SK-N-SH (cell line): ENCODE results near the gene LRRC66.

Experiments used
- CHD2 ChIP-seq: fragments of 150-350 bp; IDR thresholded peaks from 2 replicates; pipeline ENCODE4 v1.6.1; 2018; ENCODE audit warnings: low read length; ENCODE audit not compliant: partially characterized antibody
- CTCF ChIP-seq: fragments of 200-600 bp; sonication (generic); IDR thresholded peaks from 2 replicates; pipeline ENCODE4 v1.6.1; 2017; ENCODE audit warnings: antibody characterized with exemption, mild to moderate bottlenecking, moderate library complexity
- EP300 ChIP-seq, 2 experiments: IDR thresholded peaks; 2 replicates each; pipeline versions ENCODE4 v1.4.0 to v1.6.1; 2012; ENCODE audit warnings: borderline replicate concordance in 1 of 2, low read depth in 1 of 2, low read length in 1 of 2
- FOSL2 ChIP-seq: IDR thresholded peaks from 2 replicates; pipeline ENCODE4 v1.4.0; 2012; ENCODE audit warnings: low read depth, mild to moderate bottlenecking, moderate library complexity, borderline replicate concordance
- FOXM1 ChIP-seq: IDR thresholded peaks from 2 replicates; pipeline ENCODE4 v1.4.0; 2012; ENCODE audit warnings: low read depth, mild to moderate bottlenecking
- GABPA ChIP-seq: IDR thresholded peaks from 2 replicates; pipeline ENCODE4 v1.4.0; 2012; ENCODE audit warnings: low read depth, mild to moderate bottlenecking
- MAX ChIP-seq: IDR thresholded peaks from 2 replicates; pipeline ENCODE4 v1.4.0; 2012; ENCODE audit warnings: low read depth
- POLR2AphosphoS5 ChIP-seq: IDR thresholded peaks from 2 replicates; pipeline ENCODE4 v1.6.1; 2012; ENCODE audit warnings: low read depth, low read length
- RAD21 ChIP-seq: IDR thresholded peaks from 2 replicates; pipeline ENCODE4 v1.6.1; 2012; ENCODE audit warnings: mild to moderate bottlenecking, low read length
- REST ChIP-seq: IDR thresholded peaks from 2 replicates; pipeline ENCODE4 v1.6.1; 2012; ENCODE audit warnings: mild to moderate bottlenecking, low read depth, low read length, moderate library complexity
- RFX5 ChIP-seq: IDR thresholded peaks from 2 replicates; pipeline ENCODE4 v1.6.1; 2012; ENCODE audit warnings: mild to moderate bottlenecking, improper control_type of control experiment, low read length
- RXRA ChIP-seq: IDR thresholded peaks from 2 replicates; pipeline ENCODE4 v1.4.0; 2012; ENCODE audit warnings: low read depth, mild to moderate bottlenecking, borderline replicate concordance
- SMC3 ChIP-seq: IDR thresholded peaks from 2 replicates; pipeline ENCODE4 v1.6.1; 2012; ENCODE audit warnings: low read depth, low read length, improper control_type of control experiment
- USF2 ChIP-seq: fragments of 150-350 bp; IDR thresholded peaks from 2 replicates; pipeline ENCODE4 v1.6.1; 2017; ENCODE audit warnings: antibody characterized with exemption, low read length, low read depth, borderline replicate concordance

DNA sequence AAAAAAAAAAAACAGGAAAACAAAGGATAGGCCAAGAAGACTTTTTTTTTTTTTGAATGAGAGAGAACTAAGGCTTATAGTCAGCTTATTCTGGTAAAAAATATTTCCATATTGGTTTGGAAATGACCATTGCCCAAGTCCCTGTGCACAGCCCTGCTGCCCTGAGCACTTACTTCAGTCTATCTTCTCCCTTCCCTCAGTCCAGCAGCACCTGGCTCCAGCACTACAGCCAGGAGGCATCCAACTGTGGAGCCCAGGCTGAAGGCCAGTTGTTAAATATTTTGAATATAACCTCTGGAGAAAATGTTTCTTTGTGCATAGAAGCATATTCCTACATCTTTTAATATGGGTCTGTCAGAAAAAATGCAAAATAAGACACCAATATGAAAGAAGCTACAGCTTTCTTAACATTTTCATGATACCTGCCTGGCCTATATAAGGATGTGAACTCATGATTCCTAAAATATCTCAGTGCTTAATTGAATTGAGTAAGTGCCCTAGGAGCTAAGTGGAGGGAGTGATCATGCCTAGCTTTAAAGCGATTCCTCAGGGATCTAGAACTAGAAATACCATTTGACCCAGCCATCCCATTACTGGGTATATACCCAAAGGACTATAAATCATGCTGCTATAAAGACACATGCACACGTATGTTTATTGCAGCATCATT is 14.4 kb downstream of the LRRC66 start:
- TF ChIP-seq CTCF (no peak), REST (no peak), FOXM1 (no peak), CHD2 (no peak), SMC3 (no peak), FOSL2 (no peak), RAD21 (no peak), EP300 (IDR thresholded peaks at IDR 0.05; ENCODE audit: borderline replicate concordance in 1 of 2, low read depth in 1 of 2, low read length in 1 of 2) (no peak), POLR2AphosphoS5 (no peak), GABPA (no peak), MAX (no peak), USF2 (no peak), RFX5 (no peak), RXRA (no peak)
